Small intestine (tissue), 7 donors: ENCODE data around the gene EGFR. TPM values are rescaled to one million over a fixed set of nuclear protein-coding genes. Genes with fewer than 3 reads are reported as not detected.

Source experiments
- DNase-seq, 2 donors: peaks; one replicate each; pipeline versions ENCODE4 v3.0.0 to v3.0.0-alpha.2; 2013
- FAIRE-seq: peaks from 2 replicates; lab custom pipeline; 2012; peaks lifted over from hg19 to GRCh38; lab: Jason Lieb, UNC
- H3K27ac ChIP-seq, 3 donors: one replicate each; pipeline ENCODE4 v1.5.1; 2013; ENCODE audit warnings: low read length in 2 of 3, mild to moderate bottlenecking in 2 of 3, control low read depth in 1 of 3, inconsistent platforms in 1 of 3, low read depth in 1 of 3, moderate library complexity in 1 of 3
- H3K27me3 ChIP-seq, 3 donors: one replicate each; pipeline ENCODE4 v1.6.1; 2013; ENCODE audit warnings: low read length in 3 of 3, inconsistent platforms in 1 of 3; ENCODE audit not compliant: control insufficient read depth in 3 of 3, insufficient read depth in 3 of 3
- H3K36me3 ChIP-seq, 3 donors: one replicate each; pipeline ENCODE4 v1.6.1; 2013; ENCODE audit warnings: low read length in 3 of 3, inconsistent platforms in 1 of 3, low read depth in 1 of 3, mild to moderate bottlenecking in 1 of 3, moderate library complexity in 1 of 3; ENCODE audit not compliant: control insufficient read depth in 3 of 3, insufficient read depth in 2 of 3
- H3K4me1 ChIP-seq, 3 donors: one replicate each; pipeline ENCODE4 v1.6.1; 2013; ENCODE audit warnings: low read length in 2 of 3, inconsistent platforms in 1 of 3, low read depth in 1 of 3, mild to moderate bottlenecking in 1 of 3, moderate library complexity in 1 of 3; ENCODE audit not compliant: control insufficient read depth in 3 of 3, insufficient read depth in 2 of 3
- H3K4me3 ChIP-seq, 3 donors: one replicate each; pipeline ENCODE4 v1.5.1; 2013; ENCODE audit warnings: low read length in 3 of 3, control low read depth in 1 of 3, inconsistent platforms in 1 of 3, low read depth in 1 of 3, mild to moderate bottlenecking in 1 of 3, moderate library complexity in 1 of 3
- H3K9me3 ChIP-seq, 2 donors: one replicate each; pipeline ENCODE4 v1.6.1; 2013; ENCODE audit warnings: low read depth in 1 of 2, low read length in 1 of 2; ENCODE audit not compliant: control insufficient read depth in 2 of 2, insufficient read depth in 1 of 2
- WGBS, 3 donors: extraction: QIAGEN DNeasy Blood & Tissue Kit; methylation state at CpG; one replicate each; pipeline ENCODE4 v1.1.7; 2013; 5-methylcytosine and 5-hydroxymethylcytosine counted together
- polyA plus RNA-seq, 4 donors: library from polyadenylated mRNA; stranded (reverse) in 3 of 4; unstranded in 1 of 4; fragments of 200-250 nt in 3 of 4; fragments of 120-200 nt in 1 of 4; gene quantifications; one replicate each; pipeline versions ENCODE4 v1.2.1 to v1.2.3, GENCODE V29; 2013
- donor health status: healthy with polysubstance abuse.
- donor health status: control.
- donor health status: control.
- donor health status: Bipolar disorder and iron deficiency.
- donor health status: healthy.

EGFR gene
- polyA plus RNA-seq, 4 donors: 2.2 to 30.5 (median 6.0) TPM

GRCh38 chr7:55065079-55065478 is 46.3 kb downstream of the EGFR start:
- peaks cover 0 to 41% (median 4%) of the 10 kb centered on the region in 3 donors for H3K4me1 ChIP-seq
- peaks cover 0 to 11% (median 0%) of the 10 kb centered on the region in 3 donors for H3K36me3 ChIP-seq
- DNase-seq: peak in 1 of 2 donors; percentile 39
- peak overlapping the region in 1 of 3 donors; percentile 56 for H3K27ac ChIP-seq
- 42 to 66% (median 56%) methylated on average over 4 of the region's 4 CpGs for WGBS, 3 donors
- H3K27me3 ChIP-seq: no peaks in the 10 kb centered on the region
- no peak for FAIRE-seq
- H3K9me3 ChIP-seq: no peaks in the 10 kb centered on the region
- H3K4me3 ChIP-seq: no peak overlapping the region

GRCh38 chr7:55065511-55066229 is 46.9 kb downstream of the EGFR start:
- peak in 1 of 2 donors; percentile 33 for DNase-seq
- no peaks in the 10 kb centered on the region for H3K9me3 ChIP-seq
- H3K27ac ChIP-seq: peak overlapping the region; percentile 17 to 89 (median 56)
- FAIRE-seq: no peak
- WGBS, 3 donors: 62 to 82% (median 75%) methylated on average over 10 of the region's 10 CpGs
- peaks cover 0 to 11% (median 0%) of the 10 kb centered on the region in 3 donors for H3K36me3 ChIP-seq
- no peak overlapping the region for H3K4me3 ChIP-seq
- H3K27me3 ChIP-seq: no peaks in the 10 kb centered on the region
- peaks cover 0 to 47% (median 4%) of the 10 kb centered on the region in 3 donors for H3K4me1 ChIP-seq

- Histone ChIP-seq H3K27ac (peak overlapping the region in 2 of 3 donors; percentile 36 to 89), H3K4me1 (peaks cover 0 to 56% (median 4%) of the 10 kb centered on the region in 3 donors), H3K36me3 (peaks cover 0 to 11% (median 0%) of the 10 kb centered on the region in 3 donors), H3K27me3 (no peaks in the 10 kb centered on the region), H3K4me3 (no peak overlapping the region), H3K9me3 (no peaks in the 10 kb centered on the region)
- peak; percentile 24 to 63 for DNase-seq
- 35 to 53% (median 48%) methylated on average over 7 of the region's 7 CpGs for WGBS, 3 donors
- FAIRE-seq: no peak
Measured at GRCh38 chr7:55066524-55066923, 47.7 kb downstream of the EGFR start.

GRCh38 chr7:55066938-55067337 is 48.1 kb downstream of the EGFR start:
- peaks cover 0 to 8% (median 0%) of the 10 kb centered on the region in 3 donors for H3K36me3 ChIP-seq
- peaks cover 0 to 59% (median 4%) of the 10 kb centered on the region in 3 donors for H3K4me1 ChIP-seq
- H3K4me3 ChIP-seq: no peak overlapping the region
- no peak for FAIRE-seq
- H3K27me3 ChIP-seq: no peaks in the 10 kb centered on the region
- WGBS, 3 donors: 23 to 64% (median 40%) methylated on average over 6 of the region's 6 CpGs
- no peak overlapping the region for H3K27ac ChIP-seq
- DNase-seq: peak; percentile 49 to 79
- H3K9me3 ChIP-seq: no peaks in the 10 kb centered on the region

GRCh38 chr7:55067748-55068147 is 48.9 kb downstream of the EGFR start:
- Histone ChIP-seq H3K27me3 (no peaks in the 10 kb centered on the region), H3K4me1 (peaks cover 0 to 60% (median 4%) of the 10 kb centered on the region in 3 donors), H3K4me3 (no peak overlapping the region), H3K27ac (no peak overlapping the region), H3K36me3 (peaks cover 0 to 8% (median 0%) of the 10 kb centered on the region in 3 donors), H3K9me3 (no peaks in the 10 kb centered on the region)
- 95 to 97% (median 96%) methylated on average over 14 of the region's 14 CpGs for WGBS, 3 donors
- DNase-seq (no peak), FAIRE-seq (no peak)

GRCh38 chr7:55069271-55069792 is 50.5 kb downstream of the EGFR start:
- no peaks in the 10 kb centered on the region for H3K27me3 ChIP-seq
- no peaks in the 10 kb centered on the region for H3K9me3 ChIP-seq
- H3K27ac ChIP-seq: peak overlapping the region in 1 of 3 donors; percentile 86
- peaks cover 0 to 6% (median 0%) of the 10 kb centered on the region in 3 donors for H3K36me3 ChIP-seq
- no peak overlapping the region for H3K4me3 ChIP-seq
- FAIRE-seq (no peak), DNase-seq (peak in 1 of 2 donors; percentile 37)
- 73 to 79% (median 78%) methylated on average over 5 of the region's 5 CpGs for WGBS, 3 donors
- peaks cover 0 to 75% (median 4%) of the 10 kb centered on the region in 3 donors for H3K4me1 ChIP-seq

- peaks cover 3 to 82% (median 8%) of the 10 kb centered on the region in 3 donors for H3K4me1 ChIP-seq
- H3K27ac ChIP-seq: peak overlapping the region in 1 of 3 donors; percentile 86
- 76 to 83% (median 82%) methylated on average over 9 of the region's 9 CpGs for whole genome bisulfite sequencing, 3 donors
- H3K9me3 ChIP-seq: no peaks in the 10 kb centered on the region
- no peaks in the 10 kb centered on the region for H3K27me3 ChIP-seq
- FAIRE-seq (no peak), DNase-seq (peak in 1 of 2 donors; percentile 85)
- H3K36me3 ChIP-seq: peaks cover 0 to 6% (median 0%) of the 10 kb centered on the region in 3 donors
- H3K4me3 ChIP-seq: peak overlapping the region in 1 of 3 donors; percentile 10
Measured at GRCh38 chr7:55070271-55070743, 51.5 kb downstream of the EGFR start.

- Histone ChIP-seq H3K4me3 (no peak overlapping the region), H3K27ac (peak overlapping the region in 2 of 3 donors; percentile 71 to 86), H3K4me1 (peaks cover 6 to 82% (median 8%) of the 10 kb centered on the region in 3 donors), H3K9me3 (no peaks in the 10 kb centered on the region), H3K27me3 (no peaks in the 10 kb centered on the region), H3K36me3 (peaks cover 0 to 6% (median 0%) of the 10 kb centered on the region in 3 donors)
- 79 to 85% (median 82%) methylated on average over 8 of the region's 8 CpGs for WGBS, 3 donors
- no peak for FAIRE-seq
- DNase-seq: no peak
Measured at GRCh38 chr7:55070854-55071253, 52.0 kb downstream of the EGFR start.
